Astrocyte (in vitro differentiated cells and primary cell): Measurements from ENCODE around the gene HAUS7. TPM values are rescaled to one million over a fixed set of nuclear protein-coding genes. Genes with fewer than 3 reads are reported as not detected.
A peak's percentile ranks its signal among the peaks of the same experiment; 100 is the strongest.

Experiments
- DNase-seq: peaks from one replicate; pipeline ENCODE4 v3.0.0-alpha.2; 2010; ENCODE audit warnings: low read depth
- FAIRE-seq: peaks from 2 replicates; lab custom pipeline; 2011; peaks lifted over from hg19 to GRCh38; lab: Jason Lieb, UNC
- H2AFZ ChIP-seq: 2 replicates; pipeline ENCODE4 v1.6.0; 2012; ENCODE audit warnings: low read depth, low read length, inconsistent platforms
- H3K27ac ChIP-seq: 2 replicates; pipeline ENCODE4 v1.5.1; 2011; ENCODE audit warnings: low read depth, low read length, inconsistent platforms
- H3K27me3 ChIP-seq: 2 replicates; pipeline ENCODE4 v1.6.0; 2011; ENCODE audit warnings: low read length, inconsistent platforms; ENCODE audit not compliant: insufficient read depth
- H3K36me3 ChIP-seq: 2 replicates; pipeline ENCODE4 v1.5.1; 2011; ENCODE audit warnings: low read length, inconsistent platforms; ENCODE audit not compliant: insufficient read depth
- H3K4me1 ChIP-seq: 2 replicates; pipeline ENCODE4 v1.5.1; 2011; ENCODE audit warnings: low read length, inconsistent platforms; ENCODE audit not compliant: insufficient read depth
- H3K4me2 ChIP-seq: 2 replicates; pipeline ENCODE4 v1.6.0; 2012; ENCODE audit warnings: low read length, inconsistent platforms
- H3K4me3 ChIP-seq: 2 replicates; pipeline ENCODE4 v1.5.1; 2011; ENCODE audit warnings: low read depth, mild to moderate bottlenecking, low read length, inconsistent platforms; ENCODE audit not compliant: insufficient read depth
- H3K79me2 ChIP-seq: 2 replicates; pipeline ENCODE4 v1.6.0; 2012; ENCODE audit warnings: mild to moderate bottlenecking, low read length, inconsistent platforms; ENCODE audit not compliant: insufficient read depth
- H3K9ac ChIP-seq: 2 replicates; pipeline ENCODE4 v1.6.0; 2012; ENCODE audit warnings: mild to moderate bottlenecking, low read length, inconsistent platforms
- H3K9me3 ChIP-seq: 2 replicates; pipeline ENCODE4 v1.5.1; 2012; ENCODE audit warnings: low read depth, mild to moderate bottlenecking, low read length, inconsistent platforms; ENCODE audit not compliant: insufficient read depth
- H4K20me1 ChIP-seq: 2 replicates; pipeline ENCODE4 v1.6.0; 2012; ENCODE audit warnings: low read length, inconsistent platforms; ENCODE audit not compliant: insufficient read depth
- H3K27ac Mint-ChIP-seq: one replicate; pipeline ENCODE4 v1.8.0; 2021; ENCODE audit warnings: mild to moderate bottlenecking, mixed read lengths; ENCODE audit not compliant: unreplicated experiment
- H3K27me3 Mint-ChIP-seq: one replicate; pipeline ENCODE4 v1.8.0; 2021; ENCODE audit warnings: low read depth, mixed read lengths; ENCODE audit not compliant: unreplicated experiment
- H3K36me3 Mint-ChIP-seq: one replicate; pipeline ENCODE4 v1.8.0; 2021; ENCODE audit warnings: low read depth, mixed read lengths; ENCODE audit not compliant: unreplicated experiment
- H3K4me1 Mint-ChIP-seq: one replicate; pipeline ENCODE4 v1.8.0; 2021; ENCODE audit warnings: low read depth, mixed read lengths; ENCODE audit not compliant: unreplicated experiment
- H3K4me3 Mint-ChIP-seq: one replicate; pipeline ENCODE4 v1.8.0; 2021; ENCODE audit warnings: mild to moderate bottlenecking, moderate library complexity, mixed read lengths; ENCODE audit not compliant: unreplicated experiment
- H3K9me3 Mint-ChIP-seq: one replicate; pipeline ENCODE4 v1.8.0; 2021; ENCODE audit warnings: mild to moderate bottlenecking, mixed read lengths; ENCODE audit not compliant: unreplicated experiment
- CTCF ChIP-seq: IDR thresholded peaks from 2 replicates; pipeline ENCODE4 v1.5.1; 2011; ENCODE audit warnings: low read depth, mild to moderate bottlenecking, inconsistent platforms, low read length, moderate library complexity; ENCODE audit not compliant: insufficient read depth
- EZH2 ChIP-seq: IDR thresholded peaks from 2 replicates; pipeline ENCODE4 v1.6.1; 2012; ENCODE audit warnings: mild to moderate bottlenecking, low read length, inconsistent platforms; ENCODE audit not compliant: insufficient read depth
- total RNA-seq: library from RNA; stranded (reverse); gene quantifications from 2 replicates; pipeline ENCODE4 v1.2.1, GENCODE V29; 2021

Gene HAUS7
- total RNA-seq, 1 donor from 2014 or later = 12.1 TPM

DNA sequence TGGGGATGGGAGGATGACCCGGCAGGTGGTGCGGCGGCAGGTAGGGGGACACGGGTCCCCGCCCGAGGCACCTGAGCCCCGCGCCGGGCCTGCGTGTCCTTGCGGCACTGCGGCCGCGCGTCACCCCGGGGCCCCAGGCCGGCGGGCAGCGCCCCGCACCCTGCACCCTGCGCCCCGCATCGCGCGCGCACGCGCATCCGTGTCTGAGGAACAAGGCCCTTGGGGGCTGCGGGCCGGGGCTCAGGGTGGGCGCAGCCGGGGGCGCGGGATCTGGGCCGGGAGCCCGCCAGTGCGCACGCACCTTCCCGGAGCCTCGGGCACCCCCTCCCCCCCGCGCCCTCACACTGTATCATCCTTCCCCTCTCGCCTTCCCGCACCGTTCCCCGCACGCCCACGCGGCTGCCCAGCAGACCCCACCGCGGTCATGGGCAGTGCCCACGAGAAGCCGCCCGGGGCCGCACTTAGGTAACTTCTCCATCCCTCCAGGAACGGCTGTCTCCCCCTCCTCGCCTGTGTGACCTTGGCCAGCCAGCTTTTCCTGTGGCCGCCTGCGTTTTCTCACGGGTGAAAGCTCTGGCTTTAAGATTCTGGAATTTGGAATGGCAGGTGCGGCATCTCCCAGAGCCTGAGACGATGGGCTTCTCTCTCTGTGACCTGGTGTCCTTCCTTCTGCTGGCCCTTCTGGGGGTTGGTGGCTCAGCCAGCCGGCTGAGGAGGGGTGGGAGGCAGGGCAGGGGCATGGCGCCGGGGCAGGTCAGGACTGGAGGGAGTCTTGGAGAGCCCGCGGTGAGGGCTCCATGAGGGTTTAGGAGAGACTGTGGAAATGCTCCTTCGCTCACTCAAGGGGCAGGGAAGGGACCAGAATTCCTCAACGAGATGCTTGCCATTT, 47.8 kb upstream of the HAUS7 start:
- Histone ChIP-seq H3K4me3 (no peak overlapping the region), H3K27ac (no peak overlapping the region), H3K79me2 (no peaks in the 10 kb centered on the region), H2AFZ (no peak overlapping the region), H3K36me3 (no peaks in the 10 kb centered on the region), H3K9me3 (no peaks in the 10 kb centered on the region), H3K9ac (no peak overlapping the region), H3K27me3 (peaks cover 14% of the 10 kb centered on the region), H3K4me1 (peaks cover 14% of the 10 kb centered on the region), H3K4me2 (no peak overlapping the region), H4K20me1 (peaks cover 9% of the 10 kb centered on the region)
- Mint-ChIP-seq H3K27me3 (peaks cover 14% of the 10 kb centered on the region), H3K27ac (no peak overlapping the region), H3K36me3 (no peaks in the 10 kb centered on the region), H3K9me3 (no peaks in the 10 kb centered on the region), H3K4me3 (peak overlapping the region; percentile 67), H3K4me1 (peaks cover 5% of the 10 kb centered on the region)
- TF ChIP-seq EZH2 (peak; percentile 61), CTCF (no peak)
- no peak for FAIRE-seq
- DNase-seq = no peak

GRCh38 chrX:153517423-153517822, 47.0 kb upstream of the HAUS7 start, which contains the start of gene ATP2B3:
Gene ATP2B3 (plus strand): TSS chrX:153517642. CDS start chrX:153536248, 18,606 bp downstream.
- Histone ChIP-seq H3K27me3 (peaks cover 14% of the 10 kb centered on the region), H4K20me1 (peaks cover 14% of the 10 kb centered on the region), H3K9ac (no peak within 1 kb of the TSS), H3K36me3 (no peaks in the 10 kb centered on the region), H2AFZ (no peak within 1 kb of the TSS), H3K9me3 (no peaks in the 10 kb centered on the region), H3K4me1 (peaks cover 14% of the 10 kb centered on the region), H3K4me3 (no peak within 1 kb of the TSS), H3K4me2 (no peak within 1 kb of the TSS), H3K27ac (no peak within 1 kb of the TSS), H3K79me2 (no peaks in the 10 kb centered on the region)
- peaks cover 5% of the 10 kb centered on the region for H3K4me1 Mint-ChIP-seq
- no peaks in the 10 kb centered on the region for H3K36me3 Mint-ChIP-seq
- H3K27me3 Mint-ChIP-seq = peaks cover 14% of the 10 kb centered on the region
- FAIRE-seq (no peak), DNase-seq (no peak)
- H3K27ac Mint-ChIP-seq = no peak within 1 kb of the TSS
- TF ChIP-seq EZH2 = no peak
- no peak for TF ChIP-seq CTCF
- peak within 1 kb of the TSS; percentile 67 for H3K4me3 Mint-ChIP-seq
- no peaks in the 10 kb centered on the region for H3K9me3 Mint-ChIP-seq

- peaks cover 16% of the 10 kb centered on the region for H4K20me1 ChIP-seq
- FAIRE-seq (no peak), DNase-seq (no peak)
- no peaks in the 10 kb centered on the region for H3K36me3 Mint-ChIP-seq
- H3K36me3 ChIP-seq = no peaks in the 10 kb centered on the region
- H2AFZ ChIP-seq = no peak overlapping the region
- no peak for TF ChIP-seq EZH2
- no peak for TF ChIP-seq CTCF
- H3K9me3 ChIP-seq = no peaks in the 10 kb centered on the region
- H3K27me3 ChIP-seq = peaks cover 14% of the 10 kb centered on the region
- H3K4me2 ChIP-seq = no peak overlapping the region
- H3K27ac Mint-ChIP-seq = no peak overlapping the region
- peaks cover 11% of the 10 kb centered on the region for H3K27me3 Mint-ChIP-seq
- H3K4me1 Mint-ChIP-seq = peaks cover 5% of the 10 kb centered on the region
- peaks cover 11% of the 10 kb centered on the region for H3K4me1 ChIP-seq
- no peaks in the 10 kb centered on the region for H3K9me3 Mint-ChIP-seq
- no peak overlapping the region for H3K4me3 ChIP-seq
- H3K27ac ChIP-seq = no peak overlapping the region
- no peak overlapping the region for H3K4me3 Mint-ChIP-seq
- no peak overlapping the region for H3K9ac ChIP-seq
- H3K79me2 ChIP-seq = no peaks in the 10 kb centered on the region
Observed at GRCh38 chrX:153516073-153516472, 45.7 kb upstream of the HAUS7 start.
